Suprapubic skin (tissue), 4 donors: ENCODE results near the gene CTDSP2. TPM values are rescaled to one million over a fixed set of nuclear protein-coding genes. Genes with fewer than 3 reads are reported as not detected.

ENCODE experiments used
- DNase-seq, 2 donors: peaks; one replicate each; pipeline ENCODE4 v3.0.0-alpha.2; 2019; ENCODE audit warnings: low spot score in 2 of 2
- H3K27ac ChIP-seq: fragments of 200-600 bp; sonication (generic); one replicate; pipeline ENCODE4 v1.5.1; 2019
- H3K27me3 ChIP-seq: fragments of 200-600 bp; sonication (generic); one replicate; pipeline ENCODE4 v1.5.1; 2019
- H3K36me3 ChIP-seq: fragments of 200-600 bp; sonication (generic); one replicate; pipeline ENCODE4 v1.5.1; 2019
- H3K4me1 ChIP-seq: fragments of 200-600 bp; sonication (generic); one replicate; pipeline ENCODE4 v1.5.1; 2019
- H3K4me3 ChIP-seq: fragments of 200-600 bp; sonication (generic); one replicate; pipeline ENCODE4 v1.5.1; 2019; ENCODE audit warnings: mild to moderate bottlenecking
- H3K9me3 ChIP-seq: fragments of 200-600 bp; sonication (generic); one replicate; pipeline ENCODE4 v1.5.1; 2019
- EP300 ChIP-seq: sonication (generic); formaldehyde crosslinking; IDR thresholded peaks from one replicate; pipeline ENCODE4 v1.6.1; 2017; ENCODE audit warnings: antibody characterized with exemption
- POLR2A ChIP-seq, 2 donors: fragments of 450-650 bp; IDR thresholded peaks; one replicate each; pipeline ENCODE4 v1.6.1; 2017; ENCODE audit warnings: antibody characterized with exemption in 2 of 2, mild to moderate bottlenecking in 2 of 2, moderate library complexity in 2 of 2
- POLR2AphosphoS5 ChIP-seq, 3 donors: sonication (generic); formaldehyde crosslinking; IDR thresholded peaks; one replicate each; pipeline ENCODE4 v1.6.1; 2017; ENCODE audit warnings: antibody characterized with exemption in 3 of 3
- WGBS: methylation state at CpG from one replicate; pipeline ENCODE4 v1.1.5; 2018; 5-methylcytosine and 5-hydroxymethylcytosine counted together
- total RNA-seq, 4 donors: library from RNA; depleted of rRNA; stranded (reverse); fragments of >200 nt; gene quantifications; one replicate each; pipeline ENCODE4 v1.1.0, GENCODE V29; 2016
- TF ChIP-seq, protein P1 (sequence below), 2 donors: fragments of 200-600 bp in 1 of 2; fragments of 450-650 bp in 1 of 2; sonication (generic) in 1 of 2; IDR thresholded peaks; one replicate each; pipeline ENCODE4 v1.5.1; 2016 to 2019; ENCODE audit warnings: antibody characterized with exemption in 2 of 2, mild to moderate bottlenecking in 1 of 2, moderate library complexity in 1 of 2

CTDSP2 gene
- total RNA-seq, 4 donors from 2014 or later: 147 to 240 (median 215) TPM

DNA sequence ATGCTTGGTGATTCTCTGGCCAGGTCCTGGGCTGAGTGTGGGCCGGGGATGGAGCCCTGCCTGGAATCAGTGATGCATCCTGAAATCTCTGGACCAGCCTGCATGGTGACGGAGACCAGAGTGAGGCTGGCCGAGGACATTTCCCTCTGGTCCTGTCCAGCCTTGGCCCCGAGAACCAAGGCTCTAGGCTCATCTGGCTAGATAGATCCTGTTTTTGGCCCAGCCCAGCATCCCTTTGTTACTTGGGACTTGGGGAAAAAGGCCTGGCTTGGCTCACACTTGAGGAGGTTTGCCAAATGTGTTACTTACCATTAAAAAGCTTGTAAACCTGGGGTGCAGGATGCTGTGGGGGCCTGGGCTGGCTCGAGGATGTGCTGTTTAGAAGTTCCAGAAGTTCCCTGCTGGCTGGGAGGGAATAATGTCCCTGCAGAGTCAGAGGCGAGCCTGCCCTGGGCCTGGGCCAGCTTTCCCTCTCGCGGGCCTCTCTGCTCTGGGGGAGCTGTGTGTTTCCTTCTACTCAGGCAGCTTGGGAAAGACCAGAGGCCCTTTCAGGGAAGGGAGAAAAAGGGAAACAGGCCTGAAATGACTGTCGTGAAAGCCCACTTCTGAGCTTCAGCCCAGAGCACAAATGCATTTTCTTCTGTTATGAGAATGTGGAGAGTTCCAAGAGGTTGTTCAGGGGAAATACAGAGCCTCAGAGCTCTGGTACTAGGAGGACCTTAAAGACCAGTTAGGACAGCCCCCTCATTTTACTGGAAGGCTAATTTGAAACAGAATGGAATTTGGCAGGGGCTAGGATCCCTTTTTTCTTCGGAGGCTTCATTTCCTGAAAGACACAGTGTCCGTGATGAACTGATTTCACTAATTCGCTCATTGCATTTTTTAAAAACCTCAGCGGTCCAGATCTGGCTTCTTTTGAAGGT, 47.2 kb upstream of the CTDSP2 start:
- Histone ChIP-seq H3K4me3 (peak overlapping the region; percentile 4), H3K4me1 (peaks cover 93% of the 10 kb centered on the region), H3K27me3 (no peaks in the 10 kb centered on the region), H3K27ac (peak overlapping the region; percentile 92), H3K9me3 (no peaks in the 10 kb centered on the region), H3K36me3 (no peaks in the 10 kb centered on the region)
- TF ChIP-seq POLR2AphosphoS5 (IDR thresholded peaks at IDR 0.05) (peak in 1 of 3 donors; percentile 5), EP300 (no peak), POLR2A (IDR thresholded peaks at IDR 0.05) (no peak)
- TF ChIP-seq, protein P1, sequence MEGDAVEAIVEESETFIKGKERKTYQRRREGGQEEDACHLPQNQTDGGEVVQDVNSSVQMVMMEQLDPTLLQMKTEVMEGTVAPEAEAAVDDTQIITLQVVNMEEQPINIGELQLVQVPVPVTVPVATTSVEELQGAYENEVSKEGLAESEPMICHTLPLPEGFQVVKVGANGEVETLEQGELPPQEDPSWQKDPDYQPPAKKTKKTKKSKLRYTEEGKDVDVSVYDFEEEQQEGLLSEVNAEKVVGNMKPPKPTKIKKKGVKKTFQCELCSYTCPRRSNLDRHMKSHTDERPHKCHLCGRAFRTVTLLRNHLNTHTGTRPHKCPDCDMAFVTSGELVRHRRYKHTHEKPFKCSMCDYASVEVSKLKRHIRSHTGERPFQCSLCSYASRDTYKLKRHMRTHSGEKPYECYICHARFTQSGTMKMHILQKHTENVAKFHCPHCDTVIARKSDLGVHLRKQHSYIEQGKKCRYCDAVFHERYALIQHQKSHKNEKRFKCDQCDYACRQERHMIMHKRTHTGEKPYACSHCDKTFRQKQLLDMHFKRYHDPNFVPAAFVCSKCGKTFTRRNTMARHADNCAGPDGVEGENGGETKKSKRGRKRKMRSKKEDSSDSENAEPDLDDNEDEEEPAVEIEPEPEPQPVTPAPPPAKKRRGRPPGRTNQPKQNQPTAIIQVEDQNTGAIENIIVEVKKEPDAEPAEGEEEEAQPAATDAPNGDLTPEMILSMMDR (IDR thresholded peaks at IDR 0.05): peak in 1 of 2 donors; percentile 7
- 21% methylated on average over 9 of the region's 13 CpGs for WGBS
- peak; percentile 95 to 96 for DNase-seq

DNA sequence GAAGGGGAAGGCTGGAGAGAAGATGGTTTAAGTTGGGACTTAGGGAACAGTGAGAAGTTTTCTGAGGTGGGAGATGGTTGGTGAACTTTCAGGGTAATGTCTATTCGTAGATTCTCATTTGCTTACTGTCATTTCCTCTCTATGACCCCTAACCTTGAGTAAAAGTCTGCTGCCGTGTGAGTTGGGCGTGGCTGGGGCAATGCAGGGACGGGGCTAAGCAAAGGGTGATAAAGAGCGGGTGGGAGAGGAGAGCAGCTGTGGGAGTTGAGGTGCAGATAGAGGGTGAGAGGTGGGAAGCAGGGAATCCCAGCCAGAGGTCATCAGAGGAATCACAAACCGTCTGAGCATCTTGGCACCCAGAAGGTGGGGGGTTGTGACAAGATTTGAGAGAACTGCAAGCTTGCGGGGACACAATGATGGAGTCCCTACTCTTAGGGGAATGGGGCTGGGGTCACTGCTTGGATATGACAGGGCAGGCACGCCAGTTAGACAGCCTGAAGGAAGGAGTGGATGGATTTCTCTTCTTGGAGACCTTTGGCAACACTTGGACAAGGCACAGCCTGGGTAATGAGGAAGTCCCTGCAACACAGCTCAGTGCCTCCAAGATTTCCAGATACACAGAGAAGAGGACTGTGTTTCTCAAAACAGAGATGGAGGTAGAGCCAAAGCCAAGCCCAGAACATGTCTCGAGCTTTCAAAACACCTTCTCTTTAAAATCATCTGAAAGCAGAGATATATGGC, 45.9 kb upstream of the CTDSP2 start:
- WGBS: 70% methylated on average over 9 of the region's 9 CpGs
- TF ChIP-seq POLR2A (IDR thresholded peaks at IDR 0.05) (no peak), EP300 (no peak), POLR2AphosphoS5 (IDR thresholded peaks at IDR 0.05) (no peak)
- TF ChIP-seq, protein P1 (IDR thresholded peaks at IDR 0.05): no peak
- DNase-seq: peak in 1 of 2 donors; percentile 47
- Histone ChIP-seq H3K4me1 (peaks cover 93% of the 10 kb centered on the region), H3K36me3 (no peaks in the 10 kb centered on the region), H3K27ac (peak overlapping the region; percentile 92), H3K9me3 (no peaks in the 10 kb centered on the region), H3K4me3 (no peak overlapping the region), H3K27me3 (no peaks in the 10 kb centered on the region)

GRCh38 chr12:57891542-57892228, 45.2 kb upstream of the CTDSP2 start:
- Histone ChIP-seq H3K9me3 (no peaks in the 10 kb centered on the region), H3K27me3 (no peaks in the 10 kb centered on the region), H3K27ac (peak overlapping the region; percentile 92), H3K4me1 (peaks cover 91% of the 10 kb centered on the region), H3K36me3 (no peaks in the 10 kb centered on the region), H3K4me3 (no peak overlapping the region)
- WGBS: 86% methylated on average over 6 of the region's 6 CpGs
- DNase-seq: peak in 1 of 2 donors; percentile 66
- no peak for TF ChIP-seq POLR2AphosphoS5 (IDR thresholded peaks at IDR 0.05)
- no peak for TF ChIP-seq POLR2A (IDR thresholded peaks at IDR 0.05)

GRCh38 chr12:57890191-57891115, 43.9 kb upstream of the CTDSP2 start:
- Histone ChIP-seq H3K9me3 (no peaks in the 10 kb centered on the region), H3K4me3 (no peak overlapping the region), H3K4me1 (peaks cover 80% of the 10 kb centered on the region), H3K27me3 (no peaks in the 10 kb centered on the region), H3K27ac (peak overlapping the region; percentile 92), H3K36me3 (no peaks in the 10 kb centered on the region)
- TF ChIP-seq EP300: no peak
- TF ChIP-seq, protein P1 (IDR thresholded peaks at IDR 0.05): no peak
- no peak for TF ChIP-seq POLR2A (IDR thresholded peaks at IDR 0.05)
- TF ChIP-seq POLR2AphosphoS5 (IDR thresholded peaks at IDR 0.05): no peak
- peak in 1 of 2 donors; percentile 79 for DNase-seq
- WGBS: 64% methylated on average over 14 of the region's 14 CpGs
